ENCODE data around the gene SLC35C1. TPM values are rescaled to one million over a fixed set of nuclear protein-coding genes. Genes with fewer than 3 reads are reported as not detected.
A peak's percentile ranks its signal among the peaks of the same experiment; 100 is the strongest.

The SLC35C1 gene
- total and polyA plus RNA-seq, 9 of the 15 experiments (the other 6 are each of a cell fraction or from before 2014, with no cell fraction given), result 0.65 to 13.1 (median 2.4) TPM

DNA sequence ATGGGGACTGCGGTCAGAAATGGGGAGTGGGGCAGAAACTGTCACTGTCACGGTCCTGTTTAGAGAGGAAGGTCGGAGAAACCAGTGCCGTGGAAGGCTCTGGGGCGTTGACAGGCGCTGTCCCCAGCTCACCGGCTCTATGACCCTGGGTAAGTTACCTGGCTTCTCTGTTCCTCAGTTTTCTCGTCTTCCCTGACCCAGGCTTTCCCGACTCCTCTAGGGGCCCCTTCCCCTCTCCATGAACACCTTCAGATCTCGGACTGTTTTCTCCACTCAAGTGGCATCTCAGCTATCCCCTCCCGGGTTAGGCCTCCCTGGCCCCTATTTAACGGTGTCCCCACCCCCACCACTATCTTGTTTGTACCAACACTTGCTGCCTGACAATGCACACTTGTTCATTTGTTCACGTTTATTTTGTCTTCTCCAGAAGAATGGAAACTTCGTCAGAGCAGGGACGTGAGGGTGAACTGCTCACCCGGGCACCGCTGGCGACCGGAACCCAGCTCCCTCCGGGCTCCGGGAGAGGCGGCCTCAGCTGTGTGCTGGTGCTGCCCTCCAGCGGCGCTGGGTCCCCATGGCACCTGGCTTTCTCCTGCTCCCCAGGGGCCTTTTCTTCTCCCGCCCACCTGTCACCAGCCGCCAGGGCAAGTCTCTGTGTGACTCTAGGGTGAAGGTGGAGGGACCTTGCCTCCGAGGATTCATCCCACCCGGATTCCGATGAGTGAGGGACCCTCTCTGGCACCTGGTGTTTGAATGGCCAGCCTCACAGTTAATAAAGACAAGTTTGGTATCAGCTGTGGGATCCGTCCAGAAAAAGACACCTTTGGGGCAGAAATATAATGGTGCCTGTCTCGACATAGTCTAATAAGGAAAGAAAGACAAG is 33.1 kb upstream of the SLC35C1 start:
- Histone ChIP-seq H3K4me1 (replicated peaks in 1 of 2; ENCODE audit: control insufficient read depth in 2 of 2, insufficient read depth in 2 of 2, low read length in 2 of 2) (peaks cover 5 to 12% of the 10 kb centered on the region in 2 experiments; a peak in 3 of 5 replicates), H2AFZ (ENCODE audit: low read depth, low read length) (peak overlapping the region; percentile 91), H3K27me3 (ENCODE audit: control insufficient read depth in 2 of 2, insufficient read depth in 2 of 2, low read length in 2 of 2) (peaks cover 14 to 56% of the 10 kb centered on the region in 2 experiments), H4K20me1 (replicated peaks; ENCODE audit: control insufficient read depth, insufficient read depth, low read length) (0 out of 2 replicates have a peak, but pooled peaks cover 3% of the 10 kb centered on the region), H3K79me2 (ENCODE audit: control insufficient read depth, insufficient read depth, low read length) (no peaks in the 10 kb centered on the region), H3K4me2 (ENCODE audit: insufficient read depth, low read length) (peak overlapping the region; percentile 91), H3K36me3 (ENCODE audit: control insufficient read depth, insufficient read depth, low read length) (no peaks in the 10 kb centered on the region), H3K27ac (ENCODE audit: extremely low read depth, low read depth, low read length) (no peak overlapping the region), H3K9me1 (ENCODE audit: control insufficient read depth, insufficient read depth, low read length) (no peaks in the 10 kb centered on the region), H3K4me3 (peak overlapping the region; percentile 22), H3K9ac (ENCODE audit: insufficient read depth in 1 of 2, low read depth in 2 of 2, low read length in 2 of 2) (peak overlapping the region; percentile 24 to 82; a peak in 3 of 4 replicates), H3K9me3 (replicated peaks; ENCODE audit: control insufficient read depth, insufficient read depth, low read depth, low read length) (no peaks in the 10 kb centered on the region)
- peak; percentile 84 to 95 (median 94) for DNase-seq (ENCODE audit: extremely low read depth in 1 of 4, low spot score in 3 of 4)
- peak; percentile 78 for FAIRE-seq
- POLR2A ChIA-PET, result interaction anchor here (0.5 to 1.8 kb wide), 5 partner anchors 11 to 534 kb away, joined by 3 to 6 read pairs (median 3); no protein-coding TSS in a partner anchor
- intact Hi-C loops (cut with micrococcal nuclease) (loop anchor here (1.0 to 5.0 kb wide), 5 partner anchors 80 to 432 kb away; no protein-coding TSS in a partner anchor), in situ Hi-C loops (cut with MboI) (loop anchor here (10.0 kb wide), 1 partner anchor 397 kb away; no protein-coding TSS in a partner anchor)
- BruUV-seq (replicated peaks), result no TSS peak
- ATAC-seq, result peak; percentile 97
- CTCF ChIA-PET (ENCODE audit: low intra/inter-chr PET ratio), result interaction anchor here (0.5 to 2.3 kb wide), 5 partner anchors 81 to 620 kb away, joined by 3 to 14 read pairs (median 4); no protein-coding TSS in a partner anchor
- 2% methylated on average over 30 of the region's 31 CpGs for WGBS (ENCODE audit: insufficient coverage, low coverage, missing lambda C conversion rate)
- TF ChIP-seq HIVEP1 (CRISPR knock-in tag; IDR thresholded peaks at IDR 0.05), result no peak
- TF ChIP-seq, protein P1, sequence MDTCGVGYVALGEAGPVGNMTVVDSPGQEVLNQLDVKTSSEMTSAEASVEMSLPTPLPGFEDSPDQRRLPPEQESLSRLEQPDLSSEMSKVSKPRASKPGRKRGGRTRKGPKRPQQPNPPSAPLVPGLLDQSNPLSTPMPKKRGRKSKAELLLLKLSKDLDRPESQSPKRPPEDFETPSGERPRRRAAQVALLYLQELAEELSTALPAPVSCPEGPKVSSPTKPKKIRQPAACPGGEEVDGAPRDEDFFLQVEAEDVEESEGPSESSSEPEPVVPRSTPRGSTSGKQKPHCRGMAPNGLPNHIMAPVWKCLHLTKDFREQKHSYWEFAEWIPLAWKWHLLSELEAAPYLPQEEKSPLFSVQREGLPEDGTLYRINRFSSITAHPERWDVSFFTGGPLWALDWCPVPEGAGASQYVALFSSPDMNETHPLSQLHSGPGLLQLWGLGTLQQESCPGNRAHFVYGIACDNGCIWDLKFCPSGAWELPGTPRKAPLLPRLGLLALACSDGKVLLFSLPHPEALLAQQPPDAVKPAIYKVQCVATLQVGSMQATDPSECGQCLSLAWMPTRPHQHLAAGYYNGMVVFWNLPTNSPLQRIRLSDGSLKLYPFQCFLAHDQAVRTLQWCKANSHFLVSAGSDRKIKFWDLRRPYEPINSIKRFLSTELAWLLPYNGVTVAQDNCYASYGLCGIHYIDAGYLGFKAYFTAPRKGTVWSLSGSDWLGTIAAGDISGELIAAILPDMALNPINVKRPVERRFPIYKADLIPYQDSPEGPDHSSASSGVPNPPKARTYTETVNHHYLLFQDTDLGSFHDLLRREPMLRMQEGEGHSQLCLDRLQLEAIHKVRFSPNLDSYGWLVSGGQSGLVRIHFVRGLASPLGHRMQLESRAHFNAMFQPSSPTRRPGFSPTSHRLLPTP (IDR thresholded peaks at IDR 0.05; ENCODE audit: borderline replicate concordance, extremely low read depth, insufficient read length), result no peak
- TF ChIP-seq ETS1 (conservative IDR thresholded peaks at IDR 0.05; ENCODE audit: control insufficient read depth, low read depth, low read length), result no peak
- TF ChIP-seq PBX2 (CRISPR knock-in tag; IDR thresholded peaks at IDR 0.05; ENCODE audit: low read depth), result no peak
- TF ChIP-seq PBX2 (tag; conservative IDR thresholded peaks at IDR 0.05; ENCODE audit: low read depth), result no peak
- peak; percentile 95 for TF ChIP-seq XRCC5 (IDR thresholded peaks at IDR 0.05; ENCODE audit: low read depth, low read length)
- TF ChIP-seq ZFP91 (CRISPR knock-in tag; IDR thresholded peaks at IDR 0.05), result no peak
- TF ChIP-seq, protein P2, sequence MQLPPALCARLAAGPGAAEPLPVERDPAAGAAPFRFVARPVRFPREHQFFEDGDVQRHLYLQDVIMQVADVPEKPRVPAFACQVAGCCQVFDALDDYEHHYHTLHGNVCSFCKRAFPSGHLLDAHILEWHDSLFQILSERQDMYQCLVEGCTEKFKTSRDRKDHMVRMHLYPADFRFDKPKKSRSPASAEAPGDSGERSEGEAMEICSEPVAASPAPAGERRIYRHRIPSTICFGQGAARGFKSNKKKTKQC (CRISPR knock-in tag; IDR thresholded peaks at IDR 0.05), result no peak
- no peak for TF ChIP-seq POLR2B (IDR thresholded peaks at IDR 0.05; ENCODE audit: low read depth, partially characterized antibody)
- no peak for TF ChIP-seq SMARCA4 (IDR thresholded peaks at IDR 0.05)

All from K562 (cell line).